Common myeloid progenitor, CD34-positive (primary cell): ENCODE data around the gene MYT1.

Experiments
- CTCF ChIA-PET: fragments of 350-600 bp; sonication (Branson Sonifier 250); formaldehyde crosslinking; loops from one replicate; lab custom pipeline; 2021; ENCODE audit warnings: antibody characterized with exemption; lab: Charles Lee
- POLR2A ChIA-PET: fragments of 350-600 bp; sonication (Branson Sonifier 250); formaldehyde crosslinking; loops from one replicate; lab custom pipeline; 2021; ENCODE audit warnings: antibody characterized with exemption; lab: Charles Lee
- DNase-seq, 3 donors: peaks; one replicate each; pipeline versions ENCODE4 v3.0.0 to v3.0.0-alpha.2; 2013
- H3K27ac ChIP-seq, 2 experiments: 1 replicate in 1 of 2; 2 replicates in 1 of 2; pipeline ENCODE4 v1.7.0; 2013; ENCODE audit warnings: inconsistent platforms in 2 of 2, low read length in 2 of 2, mild to moderate bottlenecking in 2 of 2, low read depth in 1 of 2, moderate library complexity in 1 of 2; ENCODE audit not compliant: severe bottlenecking in 2 of 2, insufficient read depth in 1 of 2, poor library complexity in 1 of 2
- H3K27me3 ChIP-seq, 5 experiments: replicated peaks in 2 of 5; 1 replicate in 3 of 5; 2 replicates in 2 of 5; pipeline versions ENCODE4 v1.6.1 to v1.7.0; 2013; ENCODE audit warnings: low read length in 4 of 5, mild to moderate bottlenecking in 2 of 5, moderate library complexity in 2 of 5, inconsistent platforms in 1 of 5; ENCODE audit not compliant: insufficient read depth in 5 of 5, control insufficient read depth in 4 of 5
- H3K36me3 ChIP-seq, 4 experiments: 1 replicate in 2 of 4; 2 replicates in 2 of 4; pipeline versions ENCODE4 v1.6.1 to v1.7.0; 2013; ENCODE audit warnings: low read length in 3 of 4, control low read depth in 1 of 4, mild to moderate bottlenecking in 1 of 4; ENCODE audit not compliant: control insufficient read depth in 4 of 4, insufficient read depth in 4 of 4
- H3K4me1 ChIP-seq, 4 experiments: 1 replicate in 3 of 4; 2 replicates in 1 of 4; pipeline versions ENCODE4 v1.6.1 to v1.7.1; 2013; ENCODE audit warnings: low read length in 3 of 4, mild to moderate bottlenecking in 3 of 4, control low read depth in 1 of 4, inconsistent platforms in 1 of 4, moderate library complexity in 1 of 4; ENCODE audit not compliant: control insufficient read depth in 4 of 4, insufficient read depth in 4 of 4; ENCODE audit errors: control extremely low read depth in 1 of 4
- H3K4me3 ChIP-seq, 7 experiments: 1 replicate in 4 of 7; 2 replicates in 3 of 7; pipeline versions ENCODE4 v1.5.1 to v1.7.0; 2013; ENCODE audit warnings: mild to moderate bottlenecking in 7 of 7, low read length in 6 of 7, moderate library complexity in 6 of 7, inconsistent platforms in 2 of 7, low read depth in 2 of 7, control low read depth in 1 of 7; ENCODE audit not compliant: insufficient read depth in 4 of 7, control insufficient read depth in 1 of 7; ENCODE audit errors: extremely low read depth in 1 of 7
- H3K9me3 ChIP-seq, 5 experiments: 1 replicate in 4 of 5; 2 replicates in 1 of 5; pipeline versions ENCODE4 v1.6.1 to v1.7.1; 2013; ENCODE audit warnings: low read length in 4 of 5, mild to moderate bottlenecking in 2 of 5, inconsistent platforms in 1 of 5, low read depth in 1 of 5, moderate library complexity in 1 of 5; ENCODE audit not compliant: control insufficient read depth in 4 of 5, insufficient read depth in 2 of 5; ENCODE audit errors: control extremely low read depth in 1 of 5
- WGBS: methylation state at CpG from one replicate; pipeline ENCODE4 v1.1.5; 2013; ENCODE audit not compliant: insufficient coverage; 5-methylcytosine and 5-hydroxymethylcytosine counted together

MYT1 gene

DNA sequence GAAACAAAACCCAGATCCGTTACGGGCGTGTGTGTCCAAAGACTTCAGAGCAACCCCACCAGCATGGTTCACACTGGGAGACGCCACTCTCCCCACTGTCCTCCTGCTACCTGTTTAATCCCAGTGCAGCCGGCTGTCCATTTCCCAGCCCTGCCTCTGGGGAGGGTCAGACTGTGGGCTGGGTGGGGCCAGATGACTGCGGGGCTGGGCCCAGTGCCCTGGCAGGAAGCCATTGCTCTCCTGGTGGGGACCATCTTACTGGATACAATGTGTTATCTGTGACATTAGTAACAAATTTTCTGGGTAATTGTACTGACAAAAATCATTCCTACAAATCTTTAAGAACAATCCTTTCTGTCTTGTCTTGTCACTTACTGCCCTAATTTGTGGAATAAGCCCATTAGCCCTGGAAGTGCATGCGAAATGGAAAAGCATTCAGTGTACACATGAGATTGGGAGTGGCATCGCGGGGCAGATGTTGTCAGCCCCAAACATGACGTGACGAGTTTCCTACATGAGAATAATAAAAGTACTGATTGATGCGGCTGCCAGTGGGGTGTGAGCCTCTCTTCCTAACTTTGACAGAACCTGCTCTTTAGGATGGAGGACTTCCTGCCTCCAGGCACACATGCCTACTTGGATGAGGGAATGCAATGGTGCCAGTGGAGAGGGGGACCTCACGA is 53.4 kb downstream of the MYT1 start:
- H3K36me3 ChIP-seq, result no peaks in the 10 kb centered on the region
- CTCF ChIA-PET, result interaction anchor here (1.1 kb wide), 1 partner anchor 12 kb away, joined by 4 read pairs; no protein-coding TSS in a partner anchor
- POLR2A ChIA-PET, result no interaction called here
- no peak overlapping the region for H3K27ac ChIP-seq
- 100% methylated on average over 11 of the region's 13 CpGs for WGBS
- peaks cover 0 to 11% (median 3%) of the 10 kb centered on the region in 4 experiments for H3K4me1 ChIP-seq
- no peak for DNase-seq
- H3K9me3 ChIP-seq, result no peaks in the 10 kb centered on the region
- no peaks in the 10 kb centered on the region for H3K27me3 ChIP-seq
- H3K4me3 ChIP-seq, result no peak overlapping the region

DNA sequence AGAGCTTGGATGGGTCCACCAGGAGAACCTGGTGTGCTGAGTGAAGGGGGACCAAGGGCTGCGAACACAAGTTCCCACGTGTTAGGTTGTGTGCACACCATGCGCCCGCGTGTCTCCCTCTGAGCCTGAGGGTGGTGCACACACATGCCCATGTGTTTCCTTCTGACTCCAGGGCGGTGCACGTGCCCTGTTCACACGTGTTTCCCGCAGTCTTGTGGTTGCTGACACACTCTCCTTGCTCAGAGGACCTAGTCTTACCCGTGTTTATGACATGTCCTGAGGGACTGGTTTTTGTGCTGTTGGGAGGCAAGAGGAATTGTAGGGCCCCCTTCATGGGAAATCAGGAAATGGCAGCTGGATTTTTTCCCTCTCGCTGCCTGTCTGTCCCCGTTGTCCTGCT is 55.0 kb downstream of the MYT1 start:
- no peaks in the 10 kb centered on the region for H3K9me3 ChIP-seq
- H3K36me3 ChIP-seq, result no peaks in the 10 kb centered on the region
- peaks cover 0 to 11% (median 3%) of the 10 kb centered on the region in 4 experiments for H3K4me1 ChIP-seq
- 86% methylated on average over 11 of the region's 12 CpGs for WGBS
- H3K4me3 ChIP-seq, result no peak overlapping the region
- H3K27me3 ChIP-seq, result no peaks in the 10 kb centered on the region
- peak in 1 of 3 donors; percentile 40 for DNase-seq
- POLR2A ChIA-PET, result no interaction called here
- H3K27ac ChIP-seq, result no peak overlapping the region
- CTCF ChIA-PET, result no interaction called here

DNA sequence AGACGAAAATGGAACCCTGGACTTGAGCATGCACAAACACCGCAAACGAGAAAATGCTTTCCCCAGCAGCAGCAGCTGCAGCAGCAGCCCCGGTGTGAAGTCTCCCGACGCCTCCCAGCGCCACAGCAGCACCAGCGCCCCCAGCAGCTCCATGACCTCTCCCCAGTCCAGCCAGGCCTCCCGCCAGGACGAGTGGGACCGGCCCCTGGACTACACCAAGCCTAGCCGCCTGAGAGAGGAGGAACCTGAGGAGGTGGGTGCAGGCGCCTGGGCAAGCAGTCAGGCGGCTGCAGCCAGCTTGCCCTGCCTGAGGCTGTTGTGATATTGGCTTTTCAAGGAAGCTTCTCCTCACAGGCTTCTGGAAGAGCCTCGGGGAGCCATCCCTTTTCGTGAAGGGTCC is 55.5 kb downstream of the MYT1 start:
- Histone ChIP-seq H3K4me3 (no peak overlapping the region), H3K27ac (no peak overlapping the region), H3K27me3 (no peaks in the 10 kb centered on the region), H3K4me1 (peaks cover 0 to 6% (median 2%) of the 10 kb centered on the region in 4 experiments), H3K9me3 (no peaks in the 10 kb centered on the region), H3K36me3 (no peaks in the 10 kb centered on the region)
- WGBS, result 97% methylated on average over 11 of the region's 16 CpGs
- ChIA-PET POLR2A (no interaction called here), CTCF (no interaction called here)
- DNase-seq, result no peak

DNA sequence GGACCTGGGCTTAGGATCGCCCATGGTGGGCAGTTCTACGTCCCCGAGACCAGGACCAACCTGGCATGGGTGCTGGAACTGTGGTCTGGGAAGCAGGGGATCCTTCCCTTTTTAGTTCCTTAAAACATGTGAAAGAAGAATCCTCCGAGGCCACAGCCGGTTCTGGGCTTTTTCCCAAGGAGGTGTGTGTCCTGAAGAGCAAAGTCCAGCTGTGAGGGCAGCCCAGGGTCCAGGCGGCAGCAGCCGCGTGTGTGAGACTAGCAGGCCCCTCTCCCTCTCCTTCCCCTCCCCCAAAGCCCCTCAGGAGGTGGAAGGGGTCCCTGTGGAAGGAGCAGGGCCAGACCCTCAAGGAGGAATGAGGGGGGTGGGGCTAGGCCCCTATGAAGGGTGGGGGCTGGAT is 56.2 kb downstream of the MYT1 start:
- no peaks in the 10 kb centered on the region for H3K4me1 ChIP-seq
- H3K27me3 ChIP-seq, result no peaks in the 10 kb centered on the region
- ChIA-PET CTCF (no interaction called here), POLR2A (no interaction called here)
- H3K27ac ChIP-seq, result no peak overlapping the region
- DNase-seq, result no peak
- no peak overlapping the region for H3K4me3 ChIP-seq
- no peaks in the 10 kb centered on the region for H3K36me3 ChIP-seq
- WGBS, result 90% methylated on average over 5 of the region's 8 CpGs
- no peaks in the 10 kb centered on the region for H3K9me3 ChIP-seq

DNA sequence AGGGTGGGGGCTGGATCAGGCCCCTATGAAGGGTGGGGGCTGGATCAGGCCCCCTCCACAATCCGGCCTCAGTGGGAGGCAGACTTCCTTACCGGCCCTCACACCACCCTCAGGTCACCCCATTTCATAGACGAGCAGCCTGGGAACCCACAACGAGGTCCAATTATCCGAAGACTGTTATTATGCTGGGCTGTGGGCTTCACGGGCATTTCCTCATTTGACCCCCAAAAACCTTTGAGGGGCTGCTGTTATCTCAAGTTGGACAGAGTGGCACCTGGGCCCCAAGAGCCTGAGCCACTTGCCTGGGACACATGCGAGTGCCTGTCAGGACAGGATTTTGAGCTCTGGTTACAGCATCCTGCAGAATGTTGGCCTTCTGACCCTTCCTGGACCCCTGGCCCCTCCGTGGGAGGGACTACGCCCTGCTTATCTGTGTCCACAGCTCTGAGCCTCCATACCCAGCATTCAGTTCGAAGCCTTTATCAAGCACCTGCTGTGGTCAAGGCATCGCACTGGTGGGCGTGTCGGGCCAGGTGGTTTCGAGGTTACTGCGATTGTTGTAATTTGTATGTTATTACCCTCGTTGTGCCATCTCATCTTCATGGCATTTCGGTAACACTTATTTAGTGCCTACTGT is 56.8 kb downstream of the MYT1 start:
- no peak overlapping the region for H3K4me3 ChIP-seq
- DNase-seq, result no peak
- no peaks in the 10 kb centered on the region for H3K36me3 ChIP-seq
- H3K27ac ChIP-seq, result no peak overlapping the region
- no peaks in the 10 kb centered on the region for H3K27me3 ChIP-seq
- H3K4me1 ChIP-seq, result no peaks in the 10 kb centered on the region
- WGBS, result 89% methylated on average over 15 of the region's 17 CpGs
- ChIA-PET CTCF (no interaction called here), POLR2A (no interaction called here)
- no peaks in the 10 kb centered on the region for H3K9me3 ChIP-seq

DNA sequence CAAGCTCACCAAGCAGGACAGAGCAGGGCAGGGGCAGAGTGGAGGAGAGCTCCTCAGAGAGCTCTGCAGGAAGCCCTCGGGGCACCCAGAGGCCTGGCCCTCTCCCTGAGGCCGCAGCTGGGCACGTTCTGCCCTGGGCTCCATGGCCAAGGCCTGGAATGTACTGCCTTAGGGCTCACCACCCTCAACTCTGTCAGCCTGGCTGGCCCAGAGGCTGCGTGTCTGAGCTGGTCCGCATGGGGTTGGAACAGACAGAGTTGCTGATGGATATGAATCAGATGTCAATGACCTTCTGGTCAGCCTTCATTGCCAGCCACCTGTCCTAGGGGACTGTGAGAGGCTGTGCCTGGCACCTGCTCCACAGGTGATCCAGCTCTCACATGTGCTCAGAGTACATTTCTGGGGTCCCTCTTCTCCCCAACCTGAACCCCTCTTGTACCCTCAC is 58.1 kb downstream of the MYT1 start:
- ChIA-PET POLR2A (no interaction called here), CTCF (no interaction called here)
- Histone ChIP-seq H3K9me3 (no peaks in the 10 kb centered on the region), H3K4me1 (no peaks in the 10 kb centered on the region), H3K36me3 (no peaks in the 10 kb centered on the region), H3K27ac (no peak overlapping the region), H3K4me3 (no peak overlapping the region), H3K27me3 (no peaks in the 10 kb centered on the region)
- WGBS, result 95% methylated on average over 5 of the region's 5 CpGs
- no peak for DNase-seq

DNA sequence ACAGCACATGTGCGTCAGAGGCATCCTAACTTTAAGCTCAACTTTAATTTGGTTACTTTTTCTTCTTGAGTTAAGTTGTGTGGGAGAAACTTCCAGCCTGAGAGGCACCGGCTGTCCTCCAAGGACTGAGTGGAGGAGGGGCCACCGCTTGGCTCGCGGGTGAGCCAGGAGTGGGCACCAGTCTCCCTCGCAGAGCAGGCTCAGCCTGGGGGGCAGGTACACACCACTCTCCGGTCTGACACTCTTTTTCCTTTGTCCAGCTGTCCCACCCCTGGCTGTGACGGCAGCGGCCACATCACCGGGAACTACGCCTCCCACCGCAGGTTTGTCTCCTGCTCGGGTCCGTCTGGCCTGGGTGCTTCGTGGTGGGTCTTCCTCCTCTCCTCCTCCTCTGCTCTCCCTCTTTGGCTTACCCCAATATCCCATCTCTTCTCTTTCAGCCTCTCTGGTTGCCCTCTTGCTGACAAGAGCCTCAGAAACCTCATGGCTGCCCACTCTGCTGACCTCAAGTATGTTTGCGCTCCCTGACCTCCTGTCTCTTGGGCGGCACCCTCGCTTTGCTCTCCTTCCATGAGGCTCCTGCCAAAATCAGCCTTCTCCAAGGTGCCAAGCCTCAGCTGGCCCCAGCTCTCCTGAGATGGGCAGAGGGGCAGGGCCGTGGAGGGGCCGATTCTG is 58.7 kb downstream of the MYT1 start:
- Histone ChIP-seq H3K4me3 (no peak overlapping the region), H3K36me3 (no peaks in the 10 kb centered on the region), H3K27ac (no peak overlapping the region), H3K9me3 (no peaks in the 10 kb centered on the region), H3K27me3 (no peaks in the 10 kb centered on the region), H3K4me1 (no peaks in the 10 kb centered on the region)
- POLR2A ChIA-PET, result no interaction called here
- WGBS, result 97% methylated on average over 14 of the region's 20 CpGs
- DNase-seq, result no peak
- CTCF ChIA-PET, result no interaction called here
